Panc1 (cell line): ENCODE results near the gene BRICD5. TPM values are rescaled to one million over a fixed set of nuclear protein-coding genes. Genes with fewer than 3 reads are reported as not detected.

Source experiments
- ATAC-seq: fragments of 200-7000 bp; cut with Tn5 transposase; 2 replicates; pipeline ENCODE4 v1.9.1; 2020; ENCODE audit warnings: mild to moderate bottlenecking, moderate library complexity
- BruUV-seq: library from RNA; stranded (reverse); fragments of 400-500 nt; replicated peaks from 2 replicates; lab custom pipeline; 2021; lab: Mats Ljungman, UMichigan
- CTCF ChIA-PET: fragments of 300-600 bp; sonication (Branson Sonifier 250); formaldehyde crosslinking; loops from one replicate; lab custom pipeline; 2022; ENCODE audit warnings: antibody characterized with exemption; lab: Charles Lee
- POLR2A ChIA-PET: fragments of 300-600 bp; sonication (Branson Sonifier 250); formaldehyde crosslinking; loops from one replicate; lab custom pipeline; 2022; ENCODE audit warnings: antibody characterized with exemption; lab: Charles Lee
- DNase-seq: peaks from one replicate; pipeline ENCODE4 v3.0.0-alpha.2; 2010; ENCODE audit warnings: low read depth, low spot score
- H3K27ac ChIP-seq: 2 replicates; pipeline ENCODE4 v1.5.1; 2011; ENCODE audit warnings: mild to moderate bottlenecking, low read length, inconsistent platforms
- H3K27me3 ChIP-seq: fragments of 200-500 bp; sonication (Bioruptor generic); 2 replicates; pipeline ENCODE4 v1.6.0; 2014; ENCODE audit warnings: low read length, inconsistent platforms; ENCODE audit not compliant: control insufficient read depth, insufficient read depth
- H3K36me3 ChIP-seq: fragments of 200-500 bp; sonication (Bioruptor generic); 2 replicates; pipeline ENCODE4 v1.5.1; 2014; ENCODE audit warnings: inconsistent platforms, mild to moderate bottlenecking, low read length, moderate library complexity; ENCODE audit not compliant: control insufficient read depth, insufficient read depth
- H3K4me1 ChIP-seq: 2 replicates; pipeline ENCODE4 v1.5.1; 2011; ENCODE audit warnings: inconsistent platforms, mild to moderate bottlenecking, low read length, moderate library complexity; ENCODE audit not compliant: control insufficient read depth, insufficient read depth
- H3K4me3 ChIP-seq, 2 experiments: 2 replicates each; pipeline ENCODE4 v1.5.1; 2011 to 2012; ENCODE audit warnings: low read depth in 2 of 2, low read length in 2 of 2, mild to moderate bottlenecking in 2 of 2, inconsistent platforms in 1 of 2, moderate library complexity in 1 of 2
- H3K9me3 ChIP-seq: fragments of 200-500 bp; sonication (Bioruptor generic); 2 replicates; pipeline ENCODE4 v1.5.1; 2014; ENCODE audit warnings: low read depth, mild to moderate bottlenecking, inconsistent platforms, low read length, moderate library complexity; ENCODE audit not compliant: control insufficient read depth, insufficient read depth
- CTCF ChIP-seq: fragments of 450-650 bp; IDR thresholded peaks from 2 replicates; pipeline ENCODE4 v1.5.1; 2017; ENCODE audit warnings: mild to moderate bottlenecking
- POLR2AphosphoS5 ChIP-seq: IDR thresholded peaks from 2 replicates; pipeline ENCODE4 v1.6.1; 2012; ENCODE audit warnings: mild to moderate bottlenecking, low read depth, low read length, moderate library complexity
- REST ChIP-seq, 2 experiments: IDR thresholded peaks; 2 replicates each; pipeline ENCODE4 v1.6.1; 2011 to 2012; ENCODE audit warnings: low read depth in 2 of 2, control low read depth in 1 of 2, low read length in 1 of 2, mild to moderate bottlenecking in 1 of 2, moderate library complexity in 1 of 2; ENCODE audit not compliant: insufficient read depth in 1 of 2
- SIN3A ChIP-seq: IDR thresholded peaks from 2 replicates; pipeline ENCODE4 v1.6.1; 2012; ENCODE audit warnings: low read depth, mild to moderate bottlenecking, low read length, moderate library complexity, borderline replicate concordance; ENCODE audit not compliant: insufficient read depth
- TCF7L2 ChIP-seq: IDR thresholded peaks from 2 replicates; pipeline ENCODE4 v1.6.1; 2011; ENCODE audit warnings: mild to moderate bottlenecking, low read depth, low read length, inconsistent platforms
- in situ Hi-C: cut with HindIII; loops from 2 replicates; pipeline ENCODE4 v1.10.0; 2016; ENCODE audit warnings: low sequenced_read_pairs, low pct_unique_long_range_greater_than_20kb
- intact Hi-C: fragments of 100-400 bp; cut with micrococcal nuclease; formaldehyde crosslinking; loops from one replicate; pipeline ENCODE4 v1.10.0; 2022; ENCODE audit not compliant: unreplicated experiment
- total RNA-seq: library from RNA; stranded (reverse); gene quantifications from one replicate; pipeline ENCODE4 v1.2.1, GENCODE V29; 2021; ENCODE audit not compliant: unreplicated experiment

BRICD5 gene
- total RNA-seq, 1 experiment from 2014 or later: 8.7 TPM

GRCh38 chr16:2191446-2191706, 19.3 kb downstream of the BRICD5 start:
- H3K4me3 ChIP-seq: no peak overlapping the region
- POLR2A ChIA-PET: interaction anchor here (0.6 kb wide), 1 partner anchor 11 kb away, joined by 5 read pairs; no protein-coding TSS in a partner anchor

GRCh38 chr16:2190659-2191445, 19.8 kb downstream of the BRICD5 start:
- intact Hi-C loops: no loop called here
- H3K27ac ChIP-seq: no peak overlapping the region
- TF ChIP-seq SIN3A: no peak
- no peak for TF ChIP-seq REST (IDR thresholded peaks at IDR 0.05; ENCODE audit: insufficient read depth in 1 of 2, low read depth in 2 of 2, low read length in 1 of 2)
- no peak for TF ChIP-seq POLR2AphosphoS5
- TF ChIP-seq CTCF: no peak
- TF ChIP-seq TCF7L2: no peak
- H3K4me3 ChIP-seq: no peak overlapping the region
- no peaks in the 10 kb centered on the region for H3K9me3 ChIP-seq
- in situ Hi-C loops: no loop called here
- no peaks in the 10 kb centered on the region for H3K27me3 ChIP-seq
- no peak for ATAC-seq
- BruUV-seq: no TSS peak
- H3K4me1 ChIP-seq: peaks cover 5% of the 10 kb centered on the region
- DNase-seq: no peak
- ChIA-PET CTCF (no interaction called here), POLR2A (interaction anchor here (0.6 kb wide), 1 partner anchor 12 kb away, joined by 5 read pairs; no protein-coding TSS in a partner anchor)
- no peaks in the 10 kb centered on the region for H3K36me3 ChIP-seq

More at GRCh38 chr16:2191446-2191706, 19.3 kb downstream of the BRICD5 start:
- ATAC-seq: no peak
- TF ChIP-seq REST (IDR thresholded peaks at IDR 0.05; ENCODE audit: insufficient read depth in 1 of 2, low read depth in 2 of 2, low read length in 1 of 2): no peak
- TF ChIP-seq SIN3A: no peak
- TF ChIP-seq POLR2AphosphoS5: no peak
- TF ChIP-seq TCF7L2: no peak
- no peak for TF ChIP-seq CTCF
- CTCF ChIA-PET: interaction anchor here (1.0 kb wide), 1 partner anchor 60 kb away, joined by 3 read pairs; the partner anchor contains the start of gene ECI1
- intact Hi-C loops (no loop called here), in situ Hi-C loops (no loop called here)
- Histone ChIP-seq H3K27me3 (no peaks in the 10 kb centered on the region), H3K36me3 (no peaks in the 10 kb centered on the region), H3K27ac (no peak overlapping the region), H3K9me3 (no peaks in the 10 kb centered on the region), H3K4me1 (peaks cover 5% of the 10 kb centered on the region)
- DNase-seq: no peak
- no TSS peak for BruUV-seq
